HFF-Myc (cell line): Measurements from ENCODE around the gene KRT84.

Experiments
- DNase-seq: peaks from one replicate; pipeline ENCODE4 v3.0.0-alpha.2; 2011; ENCODE audit warnings: low read depth; ENCODE audit errors: extremely low read depth
- H3K4me3 ChIP-seq: replicated peaks from 2 replicates; pipeline ENCODE4 v1.5.1; 2011; ENCODE audit warnings: low read depth, mild to moderate bottlenecking, control low read depth, low read length
- CTCF ChIP-seq: IDR thresholded peaks from 2 replicates; pipeline ENCODE4 v1.5.1; 2012; ENCODE audit warnings: mild to moderate bottlenecking, low read depth, low read length, control low read depth; ENCODE audit errors: missing control alignments

KRT84 gene

GRCh38 chr12:52389313-52390207 is 4.1 kb upstream of the KRT84 start:
- DNase-seq = no peak
- no peak for TF ChIP-seq CTCF
- no peak overlapping the region for H3K4me3 ChIP-seq

DNA sequence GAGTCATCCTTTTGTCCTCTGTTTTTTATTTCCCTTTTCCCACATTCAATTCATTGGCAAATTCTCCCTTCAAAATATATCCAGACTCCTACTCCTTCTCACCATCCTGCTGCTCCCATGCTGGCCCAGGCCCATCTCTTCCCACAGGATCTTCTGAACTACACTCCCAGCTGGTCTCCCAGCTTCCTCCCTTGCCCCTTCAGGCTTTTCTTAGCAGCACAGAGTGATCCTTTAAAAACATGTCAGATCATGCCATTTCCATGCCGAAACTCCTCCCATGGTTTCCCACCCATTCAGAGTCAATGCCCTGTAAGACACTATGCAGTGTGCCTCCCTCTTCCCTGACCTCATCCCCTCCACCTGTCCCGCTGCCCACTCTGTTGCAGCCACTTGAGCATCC is 2.4 kb upstream of the KRT84 start:
- H3K4me3 ChIP-seq = no peak overlapping the region
- no peak for DNase-seq
- no peak for TF ChIP-seq CTCF

GRCh38 chr12:52383331-52383730 is 2.1 kb downstream of the KRT84 start:
- no peak overlapping the region for H3K4me3 ChIP-seq
- TF ChIP-seq CTCF = no peak
- DNase-seq = no peak

GRCh38 chr12:52382854-52383253 is 2.6 kb downstream of the KRT84 start:
- no peak for DNase-seq
- no peak for TF ChIP-seq CTCF
- H3K4me3 ChIP-seq = no peak overlapping the region

GRCh38 chr12:52381206-52381605 is 4.2 kb downstream of the KRT84 start:
- no peak for DNase-seq
- TF ChIP-seq CTCF = no peak

DNA sequence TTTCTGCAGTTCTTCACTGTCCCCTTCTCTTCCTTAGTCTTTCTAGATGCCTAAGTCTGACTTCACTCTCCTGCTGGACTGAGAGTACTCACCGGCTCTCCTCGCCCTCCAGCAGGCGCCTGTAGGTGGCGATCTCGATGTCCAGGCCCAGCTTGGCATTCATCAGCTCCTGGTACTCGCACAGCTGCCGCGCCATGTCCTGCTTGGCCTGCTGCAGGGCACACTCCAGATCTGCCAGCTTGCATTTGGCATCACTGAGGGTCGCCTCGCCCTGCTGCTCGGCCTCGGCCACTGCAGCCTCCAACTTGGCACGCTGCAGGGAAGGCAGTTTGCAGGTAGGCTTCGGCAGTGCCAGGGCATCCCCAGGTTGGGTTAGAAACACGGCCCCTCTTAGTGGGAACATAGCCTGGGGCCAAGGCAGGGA is 5.2 kb downstream of the KRT84 start:
- TF ChIP-seq CTCF = peak; percentile 72
- no peak for DNase-seq
- H3K4me3 ChIP-seq = no peak overlapping the region

More at GRCh38 chr12:52381206-52381605, 4.2 kb downstream of the KRT84 start:
- no peak overlapping the region for H3K4me3 ChIP-seq
